ENCODE data around the gene KRT72.

Gene KRT72

GRCh38 chr12:52578469-52578868 is 22.8 kb downstream of the KRT72 start:
- no peak for DNase-seq (ENCODE audit: low read depth in 3 of 3)

DNA sequence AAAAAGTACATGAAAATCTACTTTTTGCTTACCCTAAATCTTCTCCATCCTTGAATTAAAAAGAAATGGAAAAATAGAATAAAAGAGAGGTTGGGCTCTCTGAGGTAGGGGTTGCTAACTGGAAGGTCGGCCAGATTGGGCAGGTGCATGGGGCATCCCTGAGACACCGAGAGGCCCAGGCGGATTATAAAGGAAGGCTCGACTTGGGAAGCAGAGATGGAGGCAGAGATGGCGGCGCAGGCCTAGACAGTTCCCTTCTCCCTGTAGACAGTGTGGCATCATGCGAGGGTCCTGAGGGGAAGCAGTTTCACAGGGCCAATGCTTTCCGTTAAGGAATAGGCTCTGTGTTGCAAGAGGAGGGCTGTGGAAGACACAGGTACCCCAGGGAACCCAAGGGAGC is 23.9 kb downstream of the KRT72 start:
- DNase-seq (ENCODE audit: low read depth in 3 of 3): no peak

DNA sequence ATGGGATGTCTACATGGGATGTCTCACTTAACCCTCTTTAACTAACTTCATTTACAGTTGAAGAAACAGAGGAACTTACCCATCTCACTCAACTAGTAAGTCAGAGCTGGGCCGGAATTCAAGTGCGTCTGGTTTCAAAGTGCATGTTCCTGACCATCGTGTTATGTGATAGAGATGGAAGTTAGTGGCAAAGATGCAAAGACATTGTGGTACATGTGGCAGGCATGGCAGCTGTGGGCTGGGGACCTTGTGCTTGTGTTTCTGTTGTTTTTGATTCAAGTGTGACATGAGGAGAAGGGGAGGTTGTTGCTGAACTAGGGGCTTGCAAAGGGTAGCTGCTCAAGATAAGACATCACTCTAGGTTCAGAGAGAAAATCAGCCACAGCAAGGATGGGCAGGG is 25.3 kb downstream of the KRT72 start:
- DNase-seq (ENCODE audit: low read depth in 3 of 3): no peak

- no peak for DNase-seq (ENCODE audit: low read depth in 3 of 3)
Measured at GRCh38 chr12:52575256-52575655, 26.0 kb downstream of the KRT72 start.

- no peak for DNase-seq (ENCODE audit: low read depth in 3 of 3)
Measured at GRCh38 chr12:52573743-52574142, 27.5 kb downstream of the KRT72 start, which contains the start of gene KRT74. Gene KRT74 (minus strand): TSS chr12:52573843. CDS start chr12:52573777, 66 bp downstream.

DNA sequence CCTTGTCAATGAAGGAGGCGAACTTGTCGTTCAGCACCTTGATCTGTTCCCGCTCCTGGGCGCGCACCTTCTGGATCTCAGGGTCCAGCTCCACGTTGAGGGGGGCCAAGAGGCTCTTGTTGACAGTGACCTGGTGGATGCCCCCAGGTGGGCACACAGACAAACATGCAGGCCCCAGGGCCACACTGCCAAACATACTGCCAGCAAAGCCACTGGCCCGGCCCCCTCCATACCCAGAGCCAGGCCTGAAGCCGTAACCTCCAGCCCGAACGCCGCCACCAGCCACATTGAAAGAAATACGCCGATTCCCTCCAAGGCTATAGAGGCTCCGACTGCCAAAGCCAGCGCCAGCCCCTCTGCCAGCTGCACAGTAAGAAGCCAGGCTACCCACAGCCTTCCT is 28.0 kb downstream of the KRT72 start:
- no peak for DNase-seq (ENCODE audit: low read depth in 3 of 3)

DNA sequence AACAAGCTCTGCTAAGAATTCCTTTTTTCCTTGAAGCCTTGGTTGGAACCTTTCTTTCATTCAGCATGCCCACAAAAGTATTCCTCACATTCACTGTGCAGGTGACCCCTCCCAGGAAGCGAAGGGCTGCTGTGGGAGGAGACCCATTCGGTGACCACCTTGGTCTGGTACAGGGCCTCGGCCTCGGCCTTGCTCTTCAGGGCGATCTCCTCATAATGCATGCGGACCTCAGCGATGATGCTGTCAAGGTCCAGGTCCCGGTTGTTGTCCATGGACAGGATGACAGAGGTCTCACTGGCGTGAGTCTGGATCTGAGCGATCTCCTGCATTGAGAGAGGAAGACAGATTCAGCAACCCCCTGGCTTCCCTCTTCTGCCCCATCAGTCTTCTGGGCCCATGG is 30.8 kb downstream of the KRT72 start:
- no peak for DNase-seq (ENCODE audit: low read depth in 3 of 3)

DNA sequence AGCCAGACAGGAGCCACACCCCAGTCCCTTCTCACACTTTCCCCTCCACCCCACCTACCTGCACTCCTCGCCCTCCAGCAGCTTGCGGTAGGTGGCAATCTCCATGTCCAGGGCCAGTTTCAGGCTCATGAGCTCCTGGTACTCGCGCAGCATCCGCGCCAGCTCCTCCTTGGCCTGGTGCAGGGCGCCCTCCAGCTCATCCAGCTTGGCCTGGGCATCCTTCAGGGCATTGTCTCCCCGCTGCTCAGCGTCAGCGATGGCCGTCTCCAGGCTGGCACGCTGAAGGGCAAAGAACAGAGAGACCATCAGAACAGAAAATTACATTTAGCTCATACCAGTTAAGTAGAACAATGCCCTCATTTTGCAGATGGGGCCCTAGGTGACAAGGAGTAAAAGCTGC is 33.2 kb downstream of the KRT72 start:
- no peak for DNase-seq (ENCODE audit: low read depth in 3 of 3)

DNA sequence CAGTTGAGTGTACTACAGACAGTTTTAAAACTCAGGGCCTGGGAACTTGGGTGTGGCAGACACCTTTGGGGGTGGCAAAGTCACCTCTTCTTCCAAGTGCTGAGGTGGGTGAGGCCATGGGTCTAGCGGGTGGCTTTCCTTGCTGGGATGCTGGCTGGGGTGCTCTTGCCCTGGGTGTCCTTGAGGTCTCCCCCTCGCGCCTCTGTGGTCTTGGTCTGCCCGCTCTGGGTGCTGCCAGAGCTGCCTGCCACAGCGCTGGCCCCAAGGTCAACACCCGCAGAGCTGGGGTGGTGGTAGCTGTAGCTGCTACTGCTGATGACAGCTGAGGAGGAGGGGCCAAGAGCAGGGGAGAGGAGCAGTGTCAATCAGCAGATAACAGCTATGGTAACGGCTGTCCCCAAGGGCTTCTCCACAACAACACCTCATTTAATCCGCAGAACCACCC is 34.4 kb downstream of the KRT72 start:
- no peak for DNase-seq (ENCODE audit: low read depth in 3 of 3)

DNA sequence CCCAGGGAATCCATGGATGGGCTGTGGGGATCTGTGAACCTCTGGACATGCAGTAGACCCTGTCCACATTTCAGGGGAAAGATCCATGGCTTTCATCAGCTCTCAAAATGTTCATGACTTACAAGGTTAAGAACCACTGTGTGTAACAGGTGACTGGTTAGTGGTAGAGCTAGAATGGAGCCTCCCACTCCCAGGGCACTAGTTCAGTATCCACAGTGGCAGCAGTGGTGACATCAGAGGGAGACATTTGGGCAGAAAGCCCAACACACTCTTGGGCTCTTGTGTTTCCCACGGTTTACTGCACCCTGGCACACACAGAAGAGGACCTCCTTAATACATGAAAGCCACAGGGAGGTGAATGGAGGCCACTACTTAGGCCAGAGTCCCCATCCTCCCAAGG is 36.7 kb downstream of the KRT72 start:
- no peak for DNase-seq (ENCODE audit: low read depth in 3 of 3)

GRCh38 chr12:52561880-52562449 is 39.3 kb downstream of the KRT72 start:
- DNase-seq (ENCODE audit: low read depth in 3 of 3): no peak

DNA sequence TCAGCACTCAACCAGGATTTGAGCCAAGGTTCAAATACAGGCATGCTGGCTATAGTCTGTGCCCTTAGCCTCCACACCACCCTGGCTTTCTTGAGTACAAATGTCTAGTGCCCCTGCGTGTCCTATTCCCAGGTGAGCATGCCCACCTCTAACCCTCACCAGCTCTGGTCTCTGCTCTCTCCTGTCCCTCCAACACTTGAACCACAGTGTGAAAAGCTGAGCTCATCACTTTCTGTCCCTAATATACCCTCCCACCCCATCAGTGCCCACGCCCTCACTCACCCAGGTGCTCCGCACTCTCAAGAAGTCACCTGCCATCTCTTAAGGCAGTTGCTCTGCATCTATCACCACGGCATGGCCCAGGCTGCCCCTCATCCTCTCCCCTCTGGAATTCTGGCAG is 41.3 kb downstream of the KRT72 start:
- no peak for DNase-seq (ENCODE audit: low read depth in 3 of 3)

GRCh38 chr12:52558781-52559445 is 42.4 kb downstream of the KRT72 start:
- DNase-seq (ENCODE audit: low read depth in 3 of 3): no peak

GRCh38 chr12:52557476-52557875 is 43.8 kb downstream of the KRT72 start:
- no peak for DNase-seq (ENCODE audit: low read depth in 3 of 3)

GRCh38 chr12:52555577-52555976 is 45.7 kb downstream of the KRT72 start:
- DNase-seq (ENCODE audit: low read depth in 3 of 3): no peak

DNA sequence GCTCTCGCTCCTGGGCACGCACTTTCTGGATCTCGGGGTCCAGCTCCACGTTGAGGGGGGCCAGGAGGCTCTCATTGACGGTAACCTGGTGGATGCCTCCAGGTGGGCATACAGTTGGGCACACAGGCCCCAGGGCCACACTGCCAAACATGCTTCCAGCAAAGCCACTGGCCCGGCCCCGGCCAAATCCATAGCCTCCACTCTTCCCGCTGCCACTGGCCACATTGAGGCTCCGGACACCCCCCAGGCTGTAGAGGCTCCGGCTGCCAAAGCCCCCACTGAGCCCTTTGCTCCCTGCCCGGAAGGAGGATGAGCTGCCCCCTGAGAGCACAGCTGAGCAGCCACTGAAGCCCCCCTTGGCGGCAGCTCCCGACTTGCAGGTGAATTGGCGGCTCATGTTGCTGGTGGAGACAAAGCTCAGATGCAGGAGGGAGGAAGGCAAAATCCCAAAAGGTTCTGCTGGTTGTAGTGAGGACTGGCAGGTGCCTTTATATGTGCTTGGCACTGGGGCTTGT is 48.5 kb downstream of the KRT72 start, which contains the start of gene KRT71:
Gene KRT71, minus strand, starts transcription at position 465 of the 515 bp plus-strand sequence. Its CDS starts 68 bp downstream, at position 397.
- no peak for DNase-seq (ENCODE audit: low read depth in 3 of 3)

DNA sequence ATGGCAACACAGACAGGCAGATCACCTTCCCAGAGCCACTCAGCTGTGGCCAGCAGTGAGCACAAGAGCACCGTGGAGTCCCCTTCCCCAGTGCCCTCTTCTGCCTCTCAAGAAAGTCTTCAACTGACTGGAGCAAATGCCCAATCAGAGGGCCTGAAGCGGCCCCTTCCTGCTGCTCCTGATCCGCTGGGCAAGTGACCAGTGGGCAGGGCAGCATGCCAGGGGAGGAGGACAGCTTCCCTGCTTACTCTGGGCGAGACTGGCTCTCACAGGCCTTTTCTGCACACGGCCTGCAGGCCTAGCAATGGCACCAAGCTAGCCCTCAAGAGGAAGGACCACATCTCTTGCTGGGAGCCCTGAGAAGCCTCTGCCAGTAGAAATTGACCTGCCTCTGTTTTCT is 49.2 kb downstream of the KRT72 start:
- DNase-seq (ENCODE audit: low read depth in 3 of 3): no peak

DNA sequence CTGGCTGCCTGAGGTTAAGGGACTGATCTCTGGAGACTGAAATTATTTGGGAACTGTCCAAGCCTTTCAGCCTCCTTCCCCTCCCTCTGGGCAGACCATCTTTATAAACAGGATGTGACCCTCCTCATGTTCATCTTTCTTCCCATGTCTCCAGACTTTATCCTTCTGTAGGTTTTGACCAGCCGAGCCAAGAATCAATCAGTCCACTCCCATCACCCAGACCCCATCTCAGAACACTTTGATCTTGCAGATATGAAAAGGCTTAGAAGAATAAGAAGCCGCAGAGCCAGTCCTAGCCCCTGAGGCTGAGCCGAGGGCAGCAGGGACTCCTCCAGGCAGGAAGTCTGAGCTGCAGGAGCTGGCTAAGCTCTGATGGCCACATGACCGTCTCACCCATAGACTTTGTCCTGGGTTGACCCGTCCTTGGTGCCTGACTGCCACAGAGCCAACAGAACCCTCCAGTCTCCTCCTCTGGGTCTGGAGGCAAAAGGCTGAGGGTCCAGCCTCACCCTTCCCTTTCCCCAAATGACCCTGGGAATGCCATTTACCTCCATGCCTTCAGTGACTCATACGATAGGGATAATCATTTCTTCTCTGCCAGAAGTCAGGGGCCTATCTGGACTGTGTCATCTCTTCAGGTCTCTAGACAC is 49.9 kb downstream of the KRT72 start:
- no peak for DNase-seq (ENCODE audit: low read depth in 3 of 3)

GRCh38 chr12:52546126-52546525 is 55.1 kb downstream of the KRT72 start:
- DNase-seq (ENCODE audit: low read depth in 3 of 3): no peak

DNA sequence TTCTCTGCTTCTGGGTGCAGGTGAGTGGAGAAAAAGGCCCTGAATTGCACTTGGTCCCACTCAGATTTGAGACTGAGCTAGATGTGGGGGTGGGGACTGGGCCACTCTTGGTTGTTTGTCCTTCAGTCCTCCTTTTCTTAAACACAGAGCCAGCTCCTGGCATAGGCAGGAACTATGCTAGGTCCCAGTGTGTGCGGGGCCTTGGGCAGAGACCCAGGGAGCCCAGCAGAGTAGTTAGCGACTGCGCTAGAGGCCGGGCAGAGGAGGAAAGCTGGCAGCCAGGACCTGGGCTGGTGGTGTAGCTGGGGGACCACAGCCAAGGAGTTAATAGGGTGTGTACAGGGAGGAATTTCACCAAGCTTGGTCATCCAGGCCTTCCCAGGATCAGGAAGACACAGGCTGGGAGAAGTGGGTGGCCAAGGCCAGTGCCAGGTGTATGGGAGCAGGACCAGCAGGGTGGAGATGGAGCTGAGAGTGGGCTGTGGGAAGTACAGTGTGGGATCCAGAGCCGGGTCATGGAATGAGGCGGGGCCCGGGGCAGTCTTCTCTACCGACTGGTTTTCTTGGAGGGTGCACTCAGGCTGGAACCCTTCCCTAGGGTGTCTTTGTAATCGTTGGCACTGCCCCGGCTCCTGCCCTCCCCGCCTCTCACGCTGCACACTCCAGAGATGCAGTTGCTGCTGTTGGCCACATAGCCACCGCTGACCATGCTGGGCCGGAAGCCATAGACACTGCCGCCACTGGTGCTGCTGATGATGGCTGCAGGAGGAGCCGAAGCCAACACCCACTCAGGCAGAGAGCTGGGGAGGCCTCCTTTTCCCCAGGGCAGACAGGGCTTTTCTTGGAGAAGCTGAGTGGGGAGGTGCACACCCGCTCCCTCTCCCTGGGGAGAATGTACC is 57.0 kb downstream of the KRT72 start:
- DNase-seq (ENCODE audit: low read depth in 3 of 3): no peak

DNA sequence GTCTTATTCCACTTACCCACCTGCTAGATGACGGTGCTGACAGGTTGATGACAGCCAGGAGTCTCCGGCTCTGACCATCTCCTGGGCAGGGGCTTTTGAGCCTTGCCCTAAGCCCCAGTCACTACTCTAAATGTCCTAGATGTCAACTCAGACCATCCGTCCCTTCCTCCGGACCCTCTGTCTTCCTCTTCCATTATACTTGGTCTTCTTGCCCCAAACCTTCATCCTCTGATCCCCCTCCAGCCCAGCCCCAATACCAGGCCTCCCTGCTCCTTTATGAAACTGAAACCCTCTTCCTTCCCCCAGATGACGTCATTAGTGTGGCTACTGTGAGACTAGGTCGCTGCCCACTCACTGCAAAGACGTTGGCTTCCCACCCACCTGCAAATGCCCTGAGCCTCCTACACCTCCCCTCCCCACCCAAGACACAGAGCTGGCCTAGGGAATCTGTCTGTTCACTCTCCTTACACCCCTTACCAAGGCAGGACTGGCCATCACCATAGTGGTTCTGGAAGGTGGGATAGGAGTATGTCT is 58.4 kb downstream of the KRT72 start:
- DNase-seq (ENCODE audit: low read depth in 3 of 3): no peak

DNA sequence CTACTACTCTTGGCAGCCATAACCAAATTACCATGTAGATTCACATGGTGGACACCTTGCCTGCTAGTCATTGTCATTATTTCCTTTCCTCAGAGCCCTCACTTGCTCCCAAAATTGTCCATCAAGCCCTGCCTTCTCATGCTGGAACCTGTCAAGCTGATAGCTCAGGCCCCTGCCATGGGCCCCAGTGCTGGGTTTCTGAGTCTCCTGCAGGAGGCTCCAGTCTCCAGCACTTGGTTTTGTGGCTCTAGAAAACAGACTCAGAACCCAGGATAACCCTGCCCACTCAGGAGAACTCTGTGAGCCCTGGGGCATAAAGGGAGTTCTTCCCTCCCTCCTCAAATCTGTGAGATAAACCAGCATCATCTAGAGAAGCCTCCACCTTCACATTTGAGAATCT is 59.1 kb downstream of the KRT72 start:
- no peak for DNase-seq (ENCODE audit: low read depth in 3 of 3)

Data from stimulated activated CD4-positive, alpha-beta T cell treated with anti-CD3 and anti-CD28 coated beads, TNF-alpha, amount 100 ng/mL, for 4 hours (primary cell).